SK-N-SH treated with all-trans-retinoic acid at 6 μM for 48 hours (cell line): Measurements from ENCODE around the gene FNDC3A.

Experiments used
- ATAC-seq: fragments of 200-7000 bp; cut with Tn5 transposase; 3 replicates; pipeline ENCODE4 v1.9.1; 2020; ENCODE audit warnings: mild to moderate bottlenecking, moderate library complexity
- ARNTL ChIP-seq: fragments of 450-650 bp; formaldehyde crosslinking; IDR thresholded peaks from 2 replicates; pipeline ENCODE4 v1.5.0; 2020; ENCODE audit warnings: low read depth, mild to moderate bottlenecking, moderate library complexity, borderline replicate concordance
- BACH2 ChIP-seq: fragments of 250-450 bp; sonication (Bioruptor Pico); IDR thresholded peaks from 2 replicates; pipeline ENCODE4 v1.9.0; 2021; ENCODE audit warnings: mild to moderate bottlenecking, borderline replicate concordance
- CREB5 ChIP-seq: fragments of 250-450 bp; sonication (Bioruptor Pico); IDR thresholded peaks from 2 replicates; pipeline ENCODE4 v1.5.1; 2020; ENCODE audit warnings: low read depth, mild to moderate bottlenecking, moderate library complexity
- CSRNP3 ChIP-seq: fragments of 250-450 bp; sonication (Bioruptor Pico); IDR thresholded peaks from 2 replicates; pipeline ENCODE4 v1.5.1; 2021; ENCODE audit warnings: mild to moderate bottlenecking, moderate library complexity
- ESRRG ChIP-seq: fragments of 250-450 bp; sonication (Bioruptor Pico); IDR thresholded peaks from 2 replicates; pipeline ENCODE4 v1.6.1; 2021; ENCODE audit warnings: mild to moderate bottlenecking
- GLIS3 ChIP-seq: fragments of 250-450 bp; sonication (Bioruptor Pico); IDR thresholded peaks from 2 replicates; pipeline ENCODE4 v1.5.0; 2020; ENCODE audit warnings: mild to moderate bottlenecking, moderate library complexity
- ISL1 ChIP-seq: fragments of 250-450 bp; sonication (Bioruptor Pico); IDR thresholded peaks from 2 replicates; pipeline ENCODE4 v2.1.2; 2022; ENCODE audit warnings: mild to moderate bottlenecking, moderate library complexity
- OSR1 ChIP-seq: fragments of 250-450 bp; sonication (Bioruptor Pico); IDR thresholded peaks from 2 replicates; pipeline ENCODE4 v1.8.0; 2022; ENCODE audit warnings: moderate library complexity, mild to moderate bottlenecking, inconsistent platforms
- PATZ1 ChIP-seq: fragments of 250-450 bp; sonication (Bioruptor Pico); IDR thresholded peaks from 2 replicates; pipeline ENCODE4 v1.8.0; 2020; ENCODE audit warnings: mild to moderate bottlenecking, moderate library complexity, borderline replicate concordance
- RARB ChIP-seq: fragments of 250-450 bp; sonication (Bioruptor Pico); IDR thresholded peaks from 2 replicates; pipeline ENCODE4 v1.8.0; 2021; ENCODE audit warnings: mild to moderate bottlenecking, moderate library complexity
- SNAI2 ChIP-seq: fragments of 250-450 bp; sonication (Bioruptor Pico); IDR thresholded peaks from 2 replicates; pipeline ENCODE4 v1.5.0; 2020; ENCODE audit warnings: mild to moderate bottlenecking, moderate library complexity
- TCF4 ChIP-seq: fragments of 250-450 bp; sonication (Bioruptor Pico); IDR thresholded peaks from 2 replicates; pipeline ENCODE4 v1.8.0; 2021; ENCODE audit warnings: mild to moderate bottlenecking, moderate library complexity, borderline replicate concordance
- TOX ChIP-seq: fragments of 250-450 bp; sonication (Bioruptor Pico); IDR thresholded peaks from 2 replicates; pipeline ENCODE4 v1.8.0; 2021; ENCODE audit warnings: mild to moderate bottlenecking, moderate library complexity, borderline replicate concordance
- TSHZ2 ChIP-seq: fragments of 250-450 bp; sonication (Bioruptor Pico); IDR thresholded peaks from 2 replicates; pipeline ENCODE4 v1.5.0; 2020; ENCODE audit warnings: mild to moderate bottlenecking, moderate library complexity
- ZC3H10 ChIP-seq: fragments of 250-450 bp; sonication (Bioruptor Pico); IDR thresholded peaks from 2 replicates; pipeline ENCODE4 v1.5.1; 2021; ENCODE audit warnings: mild to moderate bottlenecking, moderate library complexity
- ZFP3 ChIP-seq: fragments of 250-450 bp; sonication (Bioruptor Pico); IDR thresholded peaks from 2 replicates; pipeline ENCODE4 v1.5.0; 2020; ENCODE audit warnings: mild to moderate bottlenecking, moderate library complexity
- ZFP30 ChIP-seq: fragments of 450-650 bp; formaldehyde crosslinking; IDR thresholded peaks from 2 replicates; pipeline ENCODE4 v1.5.0; 2022; ENCODE audit warnings: mild to moderate bottlenecking, moderate library complexity
- ZNF565 ChIP-seq: fragments of 450-650 bp; formaldehyde crosslinking; conservative IDR thresholded peaks from 2 replicates; pipeline ENCODE4 v1.5.0; 2020; ENCODE audit warnings: low read depth, mild to moderate bottlenecking, moderate library complexity
- ZNF70 ChIP-seq: fragments of 450-650 bp; formaldehyde crosslinking; IDR thresholded peaks from 2 replicates; pipeline ENCODE4 v1.5.0; 2020; ENCODE audit warnings: mild to moderate bottlenecking, moderate library complexity
- ZNF8 ChIP-seq: fragments of 450-650 bp; formaldehyde crosslinking; IDR thresholded peaks from 2 replicates; pipeline ENCODE4 v1.5.0; 2020; ENCODE audit warnings: mild to moderate bottlenecking, moderate library complexity

FNDC3A gene

GRCh38 chr13:48973845-48974431 lies 1.8 kb upstream of the FNDC3A start (continued):
- TF ChIP-seq ZNF565 (CRISPR knock-in tag) (no peak), ZFP30 (CRISPR knock-in tag) (no peak), GLIS3 (CRISPR knock-in tag) (no peak)
- TF ChIP-seq, all 23 proteins: peak for 0

- TF ChIP-seq TOX (CRISPR knock-in tag), result no peak
- TF ChIP-seq SNAI2, result peak; percentile 59; the same call in 1 of the 2 replicates
- no peak for TF ChIP-seq ZC3H10 (CRISPR knock-in tag)
- no peak for TF ChIP-seq CSRNP3 (CRISPR knock-in tag)
- no peak for TF ChIP-seq ARNTL (CRISPR knock-in tag)
- no peak for TF ChIP-seq ZNF8
- TF ChIP-seq CREB5 (CRISPR knock-in tag), result no peak
- TF ChIP-seq TSHZ2 (CRISPR knock-in tag), result no peak
- peak; percentile 9 for ATAC-seq
Measured at GRCh38 chr13:48975101-48975855, 434 bp upstream of the FNDC3A start.

- ATAC-seq, result no peak; the same call in 2 of the 3 replicates
- 0 out of 2 replicates have a peak, but pooled peaks have one; percentile 10 for TF ChIP-seq TCF4 (CRISPR knock-in tag)
- TF ChIP-seq ZFP3 (CRISPR knock-in tag), result no peak
Measured at GRCh38 chr13:48976576-48977285, 1.0 kb downstream of the FNDC3A start.

- no peak for ATAC-seq
- TF ChIP-seq CREB5 (CRISPR knock-in tag), result no peak
Measured at GRCh38 chr13:48977286-48977625, 1.5 kb downstream of the FNDC3A start.

GRCh38 chr13:48977973-48978372 lies 2.3 kb downstream of the FNDC3A start:
- no peak for ATAC-seq
- TF ChIP-seq OSR1 (CRISPR knock-in tag) (no peak), TCF4 (CRISPR knock-in tag) (no peak), BACH2 (CRISPR knock-in tag) (no peak), SNAI2 (no peak), CREB5 (CRISPR knock-in tag) (no peak), ISL1 (CRISPR knock-in tag) (no peak), CSRNP3 (CRISPR knock-in tag) (no peak), ESRRG (CRISPR knock-in tag) (no peak), ZFP3 (CRISPR knock-in tag) (no peak), GLIS3 (CRISPR knock-in tag) (no peak), ZNF70 (CRISPR knock-in tag) (no peak), TOX (CRISPR knock-in tag) (no peak), ZC3H10 (CRISPR knock-in tag) (no peak), RARB (CRISPR knock-in tag) (no peak), ZNF8 (no peak), PATZ1 (no peak), ZFP30 (CRISPR knock-in tag) (no peak)
